ENCODE measurements around the gene IL1R2. TPM values are rescaled to one million over a fixed set of nuclear protein-coding genes. Genes with fewer than 3 reads are reported as not detected.

The IL1R2 gene
- total and polyA plus RNA-seq, 9 of the 15 experiments (the other 6 are each of a cell fraction or from before 2014, with no cell fraction given) = 0.13 TPM; not detected in 8

GRCh38 chr2:102044967-102045489, 53.3 kb downstream of the IL1R2 start:
- H3K27me3 ChIP-seq (ENCODE audit: control insufficient read depth in 2 of 2, insufficient read depth in 2 of 2, low read length in 2 of 2) = peaks cover 0 to 4% of the 10 kb centered on the region in 2 experiments; a peak in 2 of 5 replicates
- WGBS (ENCODE audit: insufficient coverage, low coverage, missing lambda C conversion rate) = 3% methylated on average over 2 of the region's 2 CpGs
- intact Hi-C loops (cut with micrococcal nuclease) = no loop called here
- H2AFZ ChIP-seq (ENCODE audit: low read depth, low read length) = no peak overlapping the region
- H3K79me2 ChIP-seq (ENCODE audit: control insufficient read depth, insufficient read depth, low read length) = no peaks in the 10 kb centered on the region
- CTCF ChIA-PET (ENCODE audit: low intra/inter-chr PET ratio) = no interaction called here
- no TSS peak for BruUV-seq (replicated peaks)
- FAIRE-seq = no peak
- TF ChIP-seq ZNF280B (CRISPR knock-in tag; IDR thresholded peaks at IDR 0.05) (no peak), SAFB2 (IDR thresholded peaks at IDR 0.05; ENCODE audit: borderline replicate concordance, low read depth, low read length, severe bottlenecking) (no peak), ZNF668 (CRISPR knock-in tag; IDR thresholded peaks at IDR 0.05) (no peak), TFE3 (CRISPR knock-in tag; IDR thresholded peaks at IDR 0.05) (no peak), CBFA2T3 (IDR thresholded peaks at IDR 0.05) (peak; percentile 24; the same call in 1 of the 2 replicates), KDM1A (IDR thresholded peaks at IDR 0.05) (peak; percentile 36 to 66; a peak in 3 of 4 replicates), HDGF (IDR thresholded peaks at IDR 0.05) (no peak), ZNF780A (CRISPR knock-in tag; IDR thresholded peaks at IDR 0.05) (no peak)
- H4K20me1 ChIP-seq (replicated peaks; ENCODE audit: control insufficient read depth, insufficient read depth, low read length) = no peaks in the 10 kb centered on the region
- no peak overlapping the region for H3K4me3 ChIP-seq
- in situ Hi-C loops (cut with MboI) = no loop called here
- no peaks in the 10 kb centered on the region for H3K36me3 ChIP-seq (ENCODE audit: control insufficient read depth, insufficient read depth, low read length)
- H3K9me3 ChIP-seq (replicated peaks; ENCODE audit: control insufficient read depth, insufficient read depth, low read depth, low read length) = no peaks in the 10 kb centered on the region
- H3K4me1 ChIP-seq (replicated peaks in 1 of 2; ENCODE audit: control insufficient read depth in 2 of 2, insufficient read depth in 2 of 2, low read length in 2 of 2) = peaks cover 0 to 1% of the 10 kb centered on the region in 2 experiments; a peak in 1 of 5 replicates
- no peaks in the 10 kb centered on the region for H3K9me1 ChIP-seq (ENCODE audit: control insufficient read depth, insufficient read depth, low read length)
- no peak overlapping the region for H3K9ac ChIP-seq (ENCODE audit: insufficient read depth in 1 of 2, low read depth in 2 of 2, low read length in 2 of 2)
- DNase-seq (ENCODE audit: extremely low read depth in 1 of 4, low spot score in 3 of 4) = no peak
- H3K27ac ChIP-seq (ENCODE audit: extremely low read depth, low read depth, low read length) = no peak overlapping the region
- POLR2A ChIA-PET = interaction anchor here (1.2 to 3.1 kb wide), 2 partner anchors 11 to 12 kb away, joined by 5 to 12 read pairs; no protein-coding TSS in a partner anchor
- H3K4me2 ChIP-seq (ENCODE audit: insufficient read depth, low read length) = no peak overlapping the region
- ATAC-seq = no peak

All from K562 (cell line).